ENCODE results near the gene SCARF2. TPM values are rescaled to one million over a fixed set of nuclear protein-coding genes. Genes with fewer than 3 reads are reported as not detected.

SCARF2 gene
- total and polyA plus RNA-seq, 2 of the 8 experiments (the other 6 are each of a cell fraction or from before 2014, with no cell fraction given) = 4.2 to 9.8 TPM

- Histone ChIP-seq H3K18ac (ENCODE audit: extremely low read depth, low read length) (no peak overlapping the region), H2AK5ac (ENCODE audit: low read depth, low read length) (no peak overlapping the region), H2BK12ac (ENCODE audit: low read depth, low read length) (no peak overlapping the region; the same call in 1 of the 2 replicates), H3K23me2 (ENCODE audit: low read depth, low read length) (peaks cover 11% of the 10 kb centered on the region; the same call in 1 of the 2 replicates), H3K14ac (ENCODE audit: insufficient read length) (no peak overlapping the region), H4K91ac (replicated peaks; ENCODE audit: insufficient read length, low read length) (no peak overlapping the region), H3K23ac (ENCODE audit: insufficient read length) (no peak overlapping the region), H2BK20ac (ENCODE audit: low read length) (no peak overlapping the region), H4K8ac (ENCODE audit: extremely low read depth, insufficient read depth, low read length) (no peak overlapping the region), H3K36me3 (ENCODE audit: control insufficient read depth in 2 of 4, insufficient read depth in 4 of 4, low read length in 3 of 4) (no peaks in the 10 kb centered on the region), H3K27me3 (replicated peaks in 1 of 4; ENCODE audit: control insufficient read depth in 3 of 4, extremely low read depth in 1 of 4, insufficient read depth in 3 of 4, low read length in 3 of 4) (peaks cover 18 to 31% (median 27%) of the 10 kb centered on the region in 4 experiments), H2AFZ (ENCODE audit: low read length) (no peak overlapping the region), H3K4me2 (ENCODE audit: insufficient read depth in 1 of 2, low read depth in 2 of 2, low read length in 2 of 2) (no peak overlapping the region), H4K5ac (ENCODE audit: insufficient read length, low read depth, low read length) (no peak overlapping the region), H3K27ac (ENCODE audit: low read depth, low read length) (no peak overlapping the region), H3K56ac (replicated peaks; ENCODE audit: insufficient read length, low read depth, low read length) (no peak overlapping the region), H3K79me1 (ENCODE audit: low read depth, low read length) (no peaks in the 10 kb centered on the region; the same call in 1 of the 2 replicates), H2BK15ac (ENCODE audit: low read length) (no peak overlapping the region), H3K9ac (replicated peaks in 1 of 4; ENCODE audit: extremely low read depth in 1 of 4, low read depth in 3 of 4, low read length in 3 of 4) (no peak overlapping the region), H2BK120ac (replicated peaks; ENCODE audit: low read depth, low read length) (no peak overlapping the region), H3K4me1 (replicated peaks in 1 of 4; ENCODE audit: control insufficient read depth in 3 of 4, insufficient read depth in 4 of 4, low read length in 3 of 4) (peaks cover 0 to 19% (median 14%) of the 10 kb centered on the region in 4 experiments; a peak in 5 of 7 replicates), H3K4ac (replicated peaks; ENCODE audit: insufficient read length, low read depth, low read length) (no peak overlapping the region), H3K9me3 (ENCODE audit: insufficient read depth in 2 of 2, low read depth in 1 of 2, low read length in 1 of 2) (no peaks in the 10 kb centered on the region), H2BK5ac (ENCODE audit: low read depth, low read length) (no peak overlapping the region), H3K79me2 (ENCODE audit: control insufficient read depth in 1 of 2, insufficient read depth in 2 of 2, low read length in 2 of 2) (no peaks in the 10 kb centered on the region), H3K4me3 (ENCODE audit: extremely low read depth in 1 of 4, insufficient read depth in 2 of 4, low read depth in 3 of 4, low read length in 4 of 4) (no peak overlapping the region), H4K20me1 (replicated peaks in 1 of 2; ENCODE audit: control insufficient read depth in 1 of 2, insufficient read depth in 2 of 2, low read length in 2 of 2) (peaks cover 6 to 30% of the 10 kb centered on the region in 2 experiments)
- no peak for FAIRE-seq
- CTCF ChIA-PET (ENCODE audit: partially characterized antibody) = no interaction called here
- POLR2A ChIA-PET (ENCODE audit: partially characterized antibody) = interaction anchor here (0.9 kb wide), 1 partner anchor 19 kb away, joined by 3 read pairs; no protein-coding TSS in a partner anchor
- WGBS, 2 experiments (ENCODE audit: extremely low coverage in 1 of 2, insufficient coverage in 1 of 2, insufficient read length in 1 of 2, insufficient replicate concordance in 2 of 2, low coverage in 1 of 2, low lambda C conversion rate in 2 of 2, missing lambda C conversion rate in 1 of 2) = 89% methylated on average over 12 of the region's 12 CpGs; no CpG with 5 or more reads in 1 of the 2 experiments
- DNase-seq (ENCODE audit: low read depth in 1 of 2, low spot score in 2 of 2) = no peak
- TF ChIP-seq EZH2 (IDR thresholded peaks at IDR 0.05; ENCODE audit: low read depth, low read length, severe bottlenecking) (no peak), RBBP5 (IDR thresholded peaks at IDR 0.05; ENCODE audit: borderline replicate concordance, low read depth, low read length) (no peak), ATF2 (IDR thresholded peaks at IDR 0.05; ENCODE audit: low read length) (no peak), KDM5A (IDR thresholded peaks at IDR 0.05; ENCODE audit: low read length) (no peak), NRF1 (IDR thresholded peaks at IDR 0.05; ENCODE audit: low read depth, low read length) (no peak), BACH1 (IDR thresholded peaks at IDR 0.05; ENCODE audit: low read length) (no peak), ZNF274 (IDR thresholded peaks at IDR 0.05; ENCODE audit: borderline replicate concordance, extremely low read depth, low read length) (no peak), CBX8 (IDR thresholded peaks at IDR 0.05; ENCODE audit: borderline replicate concordance, low read depth, low read length) (no peak), TAF1 (IDR thresholded peaks at IDR 0.05; ENCODE audit: low read depth, low read length) (no peak), GTF2F1 (IDR thresholded peaks at IDR 0.05; ENCODE audit: borderline replicate concordance, low read depth, low read length) (no peak), CBX5 (IDR thresholded peaks at IDR 0.05; ENCODE audit: low read depth, low read length) (no peak), USF2 (IDR thresholded peaks at IDR 0.05; ENCODE audit: low read length) (no peak)
These were observed 11.4 kb downstream of the SCARF2 start for GRCh38 chr22:20426259-20426615.
